A549 (cell line): ENCODE measurements around the gene FOXN4. TPM values are rescaled to one million over a fixed set of nuclear protein-coding genes. Genes with fewer than 3 reads are reported as not detected.

Experiments used
- ATAC-seq, 2 experiments: fragments of 200-7000 bp in 1 of 2; fragments of >200 bp in 1 of 2; cut with Nextera tagmentation in 1 of 2; cut with Tn5 transposase in 1 of 2; 3 replicates each; pipeline versions ENCODE4 v1.8.0 to v1.9.1; 2018 to 2020; ENCODE audit warnings: mild to moderate bottlenecking in 1 of 2, moderate library complexity in 1 of 2
- CTCF ChIA-PET: fragments of 300-600 bp; sonication (Branson Sonifier 250); formaldehyde crosslinking; extraction: SDS; loops from one replicate; lab custom pipeline; 2021; ENCODE audit warnings: antibody characterized with exemption, inconsistent platforms; lab: Yijun Ruan, JAX
- POLR2A ChIA-PET: fragments of 350-600 bp; formaldehyde crosslinking; extraction: SDS; loops from one replicate; lab custom pipeline; 2021; ENCODE audit warnings: antibody characterized with exemption, inconsistent platforms; lab: Yijun Ruan, JAX
- DNase-seq, 2 experiments: peaks; one replicate each; pipeline versions ENCODE4 v3.0.0 to v3.0.0-alpha.2; 2011 to 2016; ENCODE audit warnings: low read depth in 1 of 2, low spot score in 1 of 2
- FAIRE-seq: peaks from 2 replicates; lab custom pipeline; 2011; peaks lifted over from hg19 to GRCh38; lab: Jason Lieb, UNC
- H3K27ac ChIP-seq, 2 experiments: fragments of >200 bp; sonication (Bioruptor Twin); formaldehyde crosslinking; 3 replicates each; pipeline ENCODE4 v1.5.1; 2016 to 2017
- H3K4me1 ChIP-seq: fragments of >200 bp; sonication (Bioruptor Twin); formaldehyde crosslinking; 3 replicates; pipeline ENCODE4 v1.6.1; 2016
- H3K4me2 ChIP-seq: fragments of >200 bp; sonication (Bioruptor Twin); formaldehyde crosslinking; 3 replicates; pipeline ENCODE4 v1.6.1; 2016
- H3K4me3 ChIP-seq: fragments of >200 bp; sonication (Bioruptor Twin); formaldehyde crosslinking; 3 replicates; pipeline ENCODE4 v1.5.1; 2016
- H3K9me3 ChIP-seq: fragments of >200 bp; sonication (Bioruptor Twin); formaldehyde crosslinking; 3 replicates; pipeline ENCODE4 v1.6.1; 2016
- ATOH8 ChIP-seq: fragments of 250-450 bp; sonication (Bioruptor Pico); IDR thresholded peaks from 2 replicates; pipeline ENCODE4 v1.5.0; 2020; ENCODE audit warnings: low read depth, mild to moderate bottlenecking, moderate library complexity
- BCL3 ChIP-seq: fragments of >200 bp; sonication (Bioruptor Twin); formaldehyde crosslinking; IDR thresholded peaks from 3 replicates; pipeline ENCODE4 v1.6.1; 2016
- CBX8 ChIP-seq: fragments of 200-600 bp; sonication (generic); IDR thresholded peaks from 2 replicates; pipeline ENCODE4 v1.6.1; 2016
- CTCF ChIP-seq: fragments of >200 bp; sonication (Bioruptor Twin); formaldehyde crosslinking; IDR thresholded peaks from 3 replicates; pipeline ENCODE4 v1.5.1; 2016
- EP300 ChIP-seq, 2 experiments: fragments of >200 bp; sonication (Bioruptor Twin); formaldehyde crosslinking; IDR thresholded peaks; 2 replicates in 1 of 2; 3 replicates in 1 of 2; pipeline ENCODE4 v1.6.1; 2016 to 2017
- ESRRA ChIP-seq: fragments of 150-350 bp; IDR thresholded peaks from 2 replicates; pipeline ENCODE4 v1.6.1; 2014; ENCODE audit warnings: mild to moderate bottlenecking, low read length, borderline replicate concordance
- FOSB ChIP-seq: fragments of 250-450 bp; sonication (Bioruptor Pico); IDR thresholded peaks from 2 replicates; pipeline ENCODE4 v1.5.0; 2020; ENCODE audit warnings: mild to moderate bottlenecking, moderate library complexity
- FOSL2 ChIP-seq, 2 experiments: fragments of 450-650 bp in 1 of 2; fragments of >200 bp in 1 of 2; sonication (Bioruptor Twin) in 1 of 2; formaldehyde crosslinking; IDR thresholded peaks; 2 replicates each; pipeline versions ENCODE4 v1.5.0 to v1.6.1; 2016 to 2020; ENCODE audit warnings: mild to moderate bottlenecking in 1 of 2, moderate library complexity in 1 of 2
- HDAC2 ChIP-seq: fragments of 200-600 bp; sonication (generic); IDR thresholded peaks from 2 replicates; pipeline ENCODE4 v1.6.1; 2016
- HES2 ChIP-seq: fragments of >200 bp; sonication (Bioruptor Twin); formaldehyde crosslinking; IDR thresholded peaks from 2 replicates; pipeline ENCODE4 v1.6.1; 2016
- HEYL ChIP-seq: fragments of 250-450 bp; sonication (Bioruptor Pico); IDR thresholded peaks from 2 replicates; pipeline ENCODE4 v1.8.0; 2021; ENCODE audit warnings: mild to moderate bottlenecking, moderate library complexity
- HMGXB4 ChIP-seq: fragments of 250-450 bp; sonication (Bioruptor Pico); IDR thresholded peaks from 2 replicates; pipeline ENCODE4 v1.5.0; 2021; ENCODE audit warnings: mild to moderate bottlenecking, moderate library complexity, borderline replicate concordance
- HOXA7 ChIP-seq: fragments of 250-450 bp; sonication (Bioruptor Pico); IDR thresholded peaks from 2 replicates; pipeline ENCODE4 v1.5.0; 2020; ENCODE audit warnings: mild to moderate bottlenecking, moderate library complexity
- HOXB5 ChIP-seq: fragments of 250-450 bp; sonication (Bioruptor Pico); IDR thresholded peaks from 2 replicates; pipeline ENCODE4 v1.5.0; 2020; ENCODE audit warnings: mild to moderate bottlenecking, moderate library complexity
- JUN ChIP-seq, 2 experiments: fragments of >200 bp; sonication (Bioruptor Twin); formaldehyde crosslinking; IDR thresholded peaks; 2 replicates in 1 of 2; 3 replicates in 1 of 2; pipeline ENCODE4 v1.6.1; 2016 to 2017
- KDM1A ChIP-seq: fragments of 200-600 bp; sonication (generic); IDR thresholded peaks from 2 replicates; pipeline ENCODE4 v1.6.1; 2016; ENCODE audit warnings: low read depth, mild to moderate bottlenecking
- MAFK ChIP-seq: fragments of 450-650 bp; IDR thresholded peaks from 2 replicates; pipeline ENCODE4 v1.6.1; 2014; ENCODE audit not compliant: partially characterized antibody
- MAX ChIP-seq: IDR thresholded peaks from 2 replicates; pipeline ENCODE4 v1.6.1; 2012
- MAZ ChIP-seq: fragments of 150-350 bp; IDR thresholded peaks from 2 replicates; pipeline ENCODE4 v1.6.1; 2014; ENCODE audit warnings: antibody characterized with exemption, low read depth, low read length, borderline replicate concordance
- POLR2A ChIP-seq: IDR thresholded peaks from 2 replicates; pipeline ENCODE4 v1.6.1; 2012; ENCODE audit warnings: mild to moderate bottlenecking, low read length
- RAD21 ChIP-seq, 2 experiments: fragments of >200 bp in 1 of 2; sonication (Bioruptor Twin) in 1 of 2; formaldehyde crosslinking in 1 of 2; IDR thresholded peaks in 1 of 2; conservative IDR thresholded peaks in 1 of 2; 2 replicates in 1 of 2; 3 replicates in 1 of 2; pipeline ENCODE4 v1.6.1; 2012 to 2018; ENCODE audit warnings: inconsistent platforms in 1 of 2
- RARB ChIP-seq: fragments of 250-450 bp; sonication (Bioruptor Pico); IDR thresholded peaks from 2 replicates; pipeline ENCODE4 v1.8.0; 2021; ENCODE audit warnings: mild to moderate bottlenecking, moderate library complexity
- RNF2 ChIP-seq: fragments of 200-600 bp; sonication (generic); IDR thresholded peaks from 2 replicates; pipeline ENCODE4 v1.6.1; 2016; ENCODE audit warnings: low read depth, mild to moderate bottlenecking, antibody characterized with exemption, moderate library complexity, borderline replicate concordance
- SMC3 ChIP-seq: fragments of >200 bp; sonication (Bioruptor Twin); formaldehyde crosslinking; IDR thresholded peaks from 3 replicates; pipeline ENCODE4 v1.6.1; 2018; ENCODE audit warnings: inconsistent platforms
- SREBF2 ChIP-seq: fragments of 450-650 bp; IDR thresholded peaks from 2 replicates; pipeline ENCODE4 v1.6.1; 2014; ENCODE audit warnings: mild to moderate bottlenecking, moderate library complexity
- TP53 ChIP-seq: fragments of 250-450 bp; sonication (Bioruptor Pico); IDR thresholded peaks from 2 replicates; pipeline ENCODE4 v1.5.0; 2021; ENCODE audit warnings: mild to moderate bottlenecking, moderate library complexity
- WGBS: methylation state at CpG from one replicate; pipeline ENCODE4 v1.1.6; 2017; ENCODE audit errors: missing lambda C conversion rate; 5-methylcytosine and 5-hydroxymethylcytosine counted together
- polyA plus RNA-seq, 4 experiments: library from polyadenylated mRNA; depleted of rRNA in 3 of 4; stranded (reverse); fragments of >200 nt; fragmentation: RNase III in 1 of 4; extraction: RNeasy Plus Mini Kit Qiagen cat#74134 plus additional on column Dnase treatment in 1 of 4; gene quantifications; 2 replicates in 3 of 4; 3 replicates in 1 of 4; pipeline ENCODE4 v1.2.3, GENCODE V29; 2011 to 2017

Gene FOXN4
- polyA plus RNA-seq, 2 of the 4 experiments (the other 2 are of a cell fraction) = 0.05 TPM; not detected in 1

GRCh38 chr12:109263439-109263838 lies 45.6 kb downstream of the FOXN4 start:
- FAIRE-seq = no peak
- ChIA-PET POLR2A (no interaction called here), CTCF (interaction anchor here (0.6 to 3.2 kb wide), 31 partner anchors 8 to 152 kb away, joined by 3 to 36 read pairs (median 4); no protein-coding TSS in a partner anchor)
- no peak for DNase-seq
- no peaks in the 10 kb centered on the region for H3K9me3 ChIP-seq
- no peak overlapping the region for H3K4me2 ChIP-seq
- no peak for ATAC-seq
- no peaks in the 10 kb centered on the region for H3K4me1 ChIP-seq
- WGBS = 88% methylated on average over 3 of the region's 3 CpGs
- H3K27ac ChIP-seq = no peak overlapping the region
- no peak overlapping the region for H3K4me3 ChIP-seq
- no peak for TF ChIP-seq HES2
- peak; percentile 79 for TF ChIP-seq MAFK
- TF ChIP-seq TP53 (CRISPR knock-in tag) = no peak
- no peak for TF ChIP-seq HOXA7 (CRISPR knock-in tag)
- no peak for TF ChIP-seq SMC3
- TF ChIP-seq HDAC2 = no peak

GRCh38 chr12:109261939-109262338 lies 47.1 kb downstream of the FOXN4 start:
- DNase-seq (no peak), ATAC-seq (no peak), FAIRE-seq (no peak)
- H3K4me3 ChIP-seq = no peak overlapping the region
- ChIA-PET CTCF (interaction anchor here (1.2 to 2.6 kb wide), 6 partner anchors 9 to 150 kb away, joined by 3 to 12 read pairs (median 9); no protein-coding TSS in a partner anchor), POLR2A (no interaction called here)
- WGBS = 85% methylated on average over 2 of the region's 2 CpGs
- no peaks in the 10 kb centered on the region for H3K4me1 ChIP-seq
- H3K4me2 ChIP-seq = no peak overlapping the region
- TF ChIP-seq MAX (no peak), HES2 (no peak), EP300 (IDR thresholded peaks at IDR 0.05) (no peak), FOSL2 (IDR thresholded peaks at IDR 0.05) (no peak), FOSL2 (CRISPR knock-in tag; IDR thresholded peaks at IDR 0.05) (no peak)
- no peak overlapping the region for H3K27ac ChIP-seq
- H3K9me3 ChIP-seq = no peaks in the 10 kb centered on the region

- H3K4me3 ChIP-seq = no peak overlapping the region
- no peak for FAIRE-seq
- CTCF ChIA-PET = interaction anchor here (0.6 to 1.9 kb wide), 4 partner anchors 124 to 148 kb away, joined by 4 to 12 read pairs (median 8); no protein-coding TSS in a partner anchor
- H3K27ac ChIP-seq = no peak overlapping the region
- no peaks in the 10 kb centered on the region for H3K9me3 ChIP-seq
- DNase-seq = no peak
- no peak overlapping the region for H3K4me2 ChIP-seq
- POLR2A ChIA-PET = no interaction called here
- no peak for ATAC-seq
- H3K4me1 ChIP-seq = no peaks in the 10 kb centered on the region
- no peak for TF ChIP-seq ATOH8 (CRISPR knock-in tag)
- no peak for TF ChIP-seq POLR2A
- 96% methylated on average over 1 of the region's 1 CpG for WGBS
Observed at GRCh38 chr12:109261087-109261486, 48.0 kb downstream of the FOXN4 start.

- POLR2A ChIA-PET = no interaction called here
- Histone ChIP-seq H3K27ac (no peak overlapping the region), H3K4me2 (no peak overlapping the region), H3K4me3 (no peak overlapping the region), H3K9me3 (no peaks in the 10 kb centered on the region; the same call in 2 of the 3 replicates), H3K4me1 (no peaks in the 10 kb centered on the region)
- no peak for DNase-seq
- CTCF ChIA-PET = interaction anchor here (1.1 to 2.4 kb wide), 5 partner anchors 9 to 148 kb away, joined by 3 to 9 read pairs (median 5); no protein-coding TSS in a partner anchor
- no peak for ATAC-seq
- 92% methylated on average over 1 of the region's 1 CpG for WGBS
- no peak for FAIRE-seq
- TF ChIP-seq SREBF2 (no peak), RNF2 (no peak), HMGXB4 (CRISPR knock-in tag) (no peak), RARB (no peak), EP300 (IDR thresholded peaks at IDR 0.05) (no peak), HOXB5 (CRISPR knock-in tag) (no peak), KDM1A (no peak), BCL3 (no peak), JUN (IDR thresholded peaks at IDR 0.05) (no peak), HEYL (CRISPR knock-in tag) (no peak), ESRRA (no peak), RAD21 (conservative IDR thresholded peaks at IDR 0.05 in 1 of 2, IDR thresholded peaks at IDR 0.05 in 1 of 2) (no peak), CTCF (no peak), MAZ (no peak), CBX8 (no peak), FOSB (CRISPR knock-in tag) (no peak)
Observed at GRCh38 chr12:109259545-109259895, 49.6 kb downstream of the FOXN4 start.
